Mesodermal cell (in vitro differentiated cells): ENCODE results near the gene PTTG1. TPM values are rescaled to one million over a fixed set of nuclear protein-coding genes. Genes with fewer than 3 reads are reported as not detected.

ENCODE experiments used
- H3K27ac ChIP-seq: 2 replicates; pipeline ENCODE4 v1.7.0; 2013; ENCODE audit warnings: mild to moderate bottlenecking, low read depth, low read length, moderate library complexity; ENCODE audit not compliant: severe bottlenecking
- H3K36me3 ChIP-seq: 2 replicates; pipeline ENCODE4 v1.7.1; 2013; ENCODE audit warnings: mild to moderate bottlenecking, low read length, moderate library complexity; ENCODE audit not compliant: control insufficient read depth, insufficient read depth
- H3K4me1 ChIP-seq: one replicate; pipeline ENCODE4 v1.7.1; 2013; ENCODE audit warnings: mild to moderate bottlenecking, low read length; ENCODE audit not compliant: insufficient read depth, control insufficient read depth, poor library complexity, severe bottlenecking
- H3K4me3 ChIP-seq: 2 replicates; pipeline ENCODE4 v1.7.0; 2013; ENCODE audit warnings: low read length, control low read depth, mild to moderate bottlenecking; ENCODE audit not compliant: insufficient read depth, poor library complexity, severe bottlenecking; ENCODE audit errors: extremely low read depth
- H3K9me3 ChIP-seq: 2 replicates; pipeline ENCODE4 v1.7.1; 2013; ENCODE audit warnings: mild to moderate bottlenecking, low read length, moderate library complexity; ENCODE audit not compliant: control insufficient read depth
- WGBS, 2 experiments: methylation state at CpG; one replicate each; pipeline ENCODE4 v1.1.5; 2013; ENCODE audit warnings: missing lambda C conversion rate in 2 of 2; ENCODE audit not compliant: insufficient coverage in 2 of 2; 5-methylcytosine and 5-hydroxymethylcytosine counted together
- polyA plus RNA-seq, 2 experiments: library from polyadenylated mRNA; stranded (reverse); fragments of 50-300 nt; gene quantifications; one replicate each; pipeline ENCODE4 v1.2.3, GENCODE V29; 2013

PTTG1 gene
- 255 TPM for polyA plus RNA-seq (2013, experiment 1 of 2)
- polyA plus RNA-seq (2013, experiment 2 of 2) = 265 TPM

GRCh38 chr5:160421625-160422258, at the start of gene PTTG1:
Gene PTTG1 (plus strand): TSS chr5:160421855. CDS start chr5:160422313, 458 bp downstream.
- Histone ChIP-seq H3K27ac (peak within 1 kb of the TSS; percentile 75), H3K4me1 (peaks cover 26% of the 10 kb centered on the region), H3K9me3 (no peaks in the 10 kb centered on the region), H3K36me3 (peaks cover 37% of the 10 kb centered on the region), H3K4me3 (peak within 1 kb of the TSS; percentile 68)
- whole genome bisulfite sequencing, 2 experiments = 0% methylated on average over 30 to 34 of the region's 39 CpGs

- Histone ChIP-seq H3K4me3 (no peak overlapping the region), H3K4me1 (no peaks in the 10 kb centered on the region), H3K9me3 (no peaks in the 10 kb centered on the region), H3K27ac (no peak overlapping the region), H3K36me3 (no peaks in the 10 kb centered on the region)
These were observed 46.5 kb upstream of the PTTG1 start for GRCh38 chr5:160375166-160375565.

GRCh38 chr5:160375701-160376100, 46.0 kb upstream of the PTTG1 start:
- Histone ChIP-seq H3K9me3 (no peaks in the 10 kb centered on the region), H3K4me3 (no peak overlapping the region), H3K36me3 (no peaks in the 10 kb centered on the region), H3K27ac (no peak overlapping the region), H3K4me1 (no peaks in the 10 kb centered on the region)
- no CpG with 5 or more reads among the region's 2 CpGs for WGBS, 2 experiments

- Histone ChIP-seq H3K4me3 (no peak overlapping the region), H3K27ac (no peak overlapping the region), H3K36me3 (no peaks in the 10 kb centered on the region), H3K4me1 (no peaks in the 10 kb centered on the region), H3K9me3 (no peaks in the 10 kb centered on the region)
These were observed 45.2 kb upstream of the PTTG1 start for GRCh38 chr5:160376416-160376815.

GRCh38 chr5:160377651-160378050, 44.0 kb upstream of the PTTG1 start:
- no peaks in the 10 kb centered on the region for H3K4me1 ChIP-seq
- H3K4me3 ChIP-seq = no peak overlapping the region
- no peaks in the 10 kb centered on the region for H3K36me3 ChIP-seq
- 88 to 90% methylated on average over 1 to 2 of the region's 5 CpGs for WGBS, 2 experiments
- no peaks in the 10 kb centered on the region for H3K9me3 ChIP-seq
- no peak overlapping the region for H3K27ac ChIP-seq

- H3K4me3 ChIP-seq = no peak overlapping the region
- no CpG with 5 or more reads among the region's 2 CpGs for WGBS, 2 experiments
- H3K9me3 ChIP-seq = no peaks in the 10 kb centered on the region
- H3K4me1 ChIP-seq = no peaks in the 10 kb centered on the region
- H3K27ac ChIP-seq = no peak overlapping the region
- H3K36me3 ChIP-seq = no peaks in the 10 kb centered on the region
These were observed 43.3 kb upstream of the PTTG1 start for GRCh38 chr5:160378330-160378729.

GRCh38 chr5:160379511-160379910, 42.1 kb upstream of the PTTG1 start:
- WGBS, 2 experiments = 64 to 65% methylated on average over 3 of the region's 4 CpGs
- Histone ChIP-seq H3K9me3 (no peaks in the 10 kb centered on the region), H3K27ac (no peak overlapping the region), H3K4me3 (no peak overlapping the region), H3K36me3 (no peaks in the 10 kb centered on the region), H3K4me1 (no peaks in the 10 kb centered on the region)

- Histone ChIP-seq H3K9me3 (no peaks in the 10 kb centered on the region), H3K4me1 (no peaks in the 10 kb centered on the region), H3K27ac (no peak overlapping the region), H3K36me3 (no peaks in the 10 kb centered on the region), H3K4me3 (no peak overlapping the region)
- WGBS, 2 experiments = no CpG with 5 or more reads among the region's 2 CpGs
These were observed 41.6 kb upstream of the PTTG1 start for GRCh38 chr5:160380041-160380440.

- 78 to 90% methylated on average over 1 of the region's 3 CpGs for WGBS, 2 experiments
- Histone ChIP-seq H3K27ac (no peak overlapping the region), H3K4me1 (no peaks in the 10 kb centered on the region), H3K4me3 (no peak overlapping the region), H3K9me3 (peaks cover 4% of the 10 kb centered on the region), H3K36me3 (no peaks in the 10 kb centered on the region)
These were observed 39.3 kb upstream of the PTTG1 start for GRCh38 chr5:160382346-160382745.

GRCh38 chr5:160384681-160385080, 37.0 kb upstream of the PTTG1 start:
- Histone ChIP-seq H3K27ac (no peak overlapping the region), H3K36me3 (no peaks in the 10 kb centered on the region), H3K4me3 (no peak overlapping the region), H3K4me1 (no peaks in the 10 kb centered on the region), H3K9me3 (peaks cover 9% of the 10 kb centered on the region)
- WGBS, 2 experiments = no CpG with 5 or more reads among the region's 1 CpG

- no peaks in the 10 kb centered on the region for H3K36me3 ChIP-seq
- no peak overlapping the region for H3K27ac ChIP-seq
- no peak overlapping the region for H3K4me3 ChIP-seq
- H3K4me1 ChIP-seq = no peaks in the 10 kb centered on the region
- peaks cover 9% of the 10 kb centered on the region for H3K9me3 ChIP-seq
These were observed 36.2 kb upstream of the PTTG1 start for GRCh38 chr5:160385496-160385895.
